IMR-90 (cell line): ENCODE data around the gene MAGI1. TPM values are rescaled to one million over a fixed set of nuclear protein-coding genes. Genes with fewer than 3 reads are reported as not detected.

Experiments used
- ATAC-seq: fragments of 200-7000 bp; cut with Tn5 transposase; 2 replicates; pipeline ENCODE4 v1.9.1; 2020; ENCODE audit warnings: low read depth, mild to moderate bottlenecking, moderate library complexity
- BruUV-seq: library from RNA; stranded (reverse); fragments of 400-500 nt; replicated peaks from 2 replicates; lab custom pipeline; 2021; lab: Mats Ljungman, UMichigan
- CTCF ChIA-PET: fragments of 300-600 bp; formaldehyde crosslinking; extraction: SDS; loops from one replicate; lab custom pipeline; 2021; ENCODE audit warnings: antibody characterized with exemption; lab: Yijun Ruan, JAX
- POLR2A ChIA-PET: fragments of 300-600 bp; sonication (Branson Sonifier 250); formaldehyde crosslinking; loops from one replicate; lab custom pipeline; 2022; ENCODE audit warnings: antibody characterized with exemption; ENCODE audit not compliant: unreplicated experiment; lab: Charles Lee
- DNase-seq: peaks from one replicate; pipeline ENCODE4 v3.0.0; 2013
- H2AFZ ChIP-seq: replicated peaks from 2 replicates; pipeline ENCODE3; 2013; ENCODE audit warnings: low read length, mild to moderate bottlenecking; ENCODE audit not compliant: poor library complexity
- H2AK5ac ChIP-seq: 2 replicates; pipeline ENCODE4 v1.6.1; 2013; ENCODE audit warnings: low read depth, low read length, inconsistent platforms
- H2AK9ac ChIP-seq: replicated peaks from 2 replicates; pipeline ENCODE3; 2013; ENCODE audit warnings: mild to moderate bottlenecking, low read depth, low read length, moderate library complexity; ENCODE audit not compliant: poor library complexity
- H2BK120ac ChIP-seq: 2 replicates; pipeline ENCODE4 v1.6.1; 2013; ENCODE audit warnings: low read depth, low read length, inconsistent platforms
- H2BK15ac ChIP-seq: 3 replicates; pipeline ENCODE4 v1.6.1; 2013; ENCODE audit warnings: low read depth, low read length, inconsistent platforms
- H2BK20ac ChIP-seq: 2 replicates; pipeline ENCODE4 v1.6.1; 2013; ENCODE audit warnings: low read depth, mild to moderate bottlenecking, inconsistent platforms, low read length, moderate library complexity
- H2BK5ac ChIP-seq: 2 replicates; pipeline ENCODE4 v1.6.1; 2013; ENCODE audit warnings: mild to moderate bottlenecking, low read depth, low read length, inconsistent platforms; ENCODE audit not compliant: poor library complexity, severe bottlenecking
- H3K14ac ChIP-seq: replicated peaks from 2 replicates; pipeline ENCODE4 v1.6.1; 2013; ENCODE audit warnings: low read depth, low read length, inconsistent platforms
- H3K18ac ChIP-seq: 2 replicates; pipeline ENCODE4 v1.6.1; 2013; ENCODE audit warnings: low read depth, low read length, control low read depth
- H3K23ac ChIP-seq: 2 replicates; pipeline ENCODE4 v1.6.1; 2013; ENCODE audit warnings: low read depth, low read length, inconsistent platforms
- H3K27ac ChIP-seq: 2 replicates; pipeline ENCODE4 v1.5.1; 2013; ENCODE audit warnings: mild to moderate bottlenecking, control low read depth, low read length; ENCODE audit not compliant: insufficient read depth
- H3K27me3 ChIP-seq: 2 replicates; pipeline ENCODE4 v1.6.1; 2013; ENCODE audit warnings: low read length; ENCODE audit not compliant: control insufficient read depth, insufficient read depth
- H3K36me3 ChIP-seq: 2 replicates; pipeline ENCODE4 v1.6.1; 2013; ENCODE audit warnings: low read length, mixed read lengths; ENCODE audit not compliant: control insufficient read depth, insufficient read depth
- H3K4ac ChIP-seq: 2 replicates; pipeline ENCODE4 v1.6.1; 2013; ENCODE audit warnings: low read depth, low read length, inconsistent platforms
- H3K4me1 ChIP-seq: 2 replicates; pipeline ENCODE4 v1.6.1; 2013; ENCODE audit warnings: low read length, mixed read lengths; ENCODE audit not compliant: control insufficient read depth, insufficient read depth
- H3K4me2 ChIP-seq: 2 replicates; pipeline ENCODE4 v1.6.1; 2013; ENCODE audit warnings: low read depth, mild to moderate bottlenecking, control low read depth, low read length, moderate library complexity
- H3K4me3 ChIP-seq: 2 replicates; pipeline ENCODE4 v1.5.1; 2013; ENCODE audit warnings: low read depth, mild to moderate bottlenecking, control low read depth, low read length, moderate library complexity; ENCODE audit not compliant: insufficient read depth
- H3K56ac ChIP-seq: 2 replicates; pipeline ENCODE4 v1.6.1; 2013; ENCODE audit warnings: low read length, inconsistent platforms; ENCODE audit not compliant: insufficient read depth; ENCODE audit errors: extremely low read depth
- H3K79me1 ChIP-seq, 2 experiments: 2 replicates each; pipeline ENCODE4 v1.6.1; 2013; ENCODE audit warnings: low read length in 2 of 2, inconsistent platforms in 1 of 2, low read depth in 1 of 2
- H3K9ac ChIP-seq: 2 replicates; pipeline ENCODE4 v1.6.1; 2013; ENCODE audit warnings: low read depth, low read length, control low read depth
- H3K9me1 ChIP-seq: 2 replicates; pipeline ENCODE4 v1.6.1; 2013; ENCODE audit warnings: low read length, inconsistent platforms; ENCODE audit not compliant: insufficient read depth
- H3K9me3 ChIP-seq: 2 replicates; pipeline ENCODE4 v1.6.1; 2013; ENCODE audit warnings: low read length; ENCODE audit not compliant: control insufficient read depth, insufficient read depth
- H4K20me1 ChIP-seq: 2 replicates; pipeline ENCODE4 v1.6.1; 2013; ENCODE audit warnings: low read length, inconsistent platforms; ENCODE audit not compliant: insufficient read depth
- H4K5ac ChIP-seq: 2 replicates; pipeline ENCODE4 v1.6.1; 2013; ENCODE audit warnings: mild to moderate bottlenecking, low read depth, low read length, control low read depth
- H4K8ac ChIP-seq, 2 experiments: 2 replicates each; pipeline ENCODE4 v1.6.1; 2013; ENCODE audit warnings: low read depth in 2 of 2, low read length in 2 of 2, control low read depth in 1 of 2, inconsistent platforms in 1 of 2
- H4K91ac ChIP-seq: 2 replicates; pipeline ENCODE4 v1.6.1; 2013; ENCODE audit warnings: low read depth, low read length, inconsistent platforms; ENCODE audit not compliant: insufficient read depth
- RAD21 ChIP-seq: IDR thresholded peaks from 2 replicates; pipeline ENCODE4 v1.6.1; 2012; ENCODE audit warnings: low read length, improper control_type of control experiment
- dilution Hi-C: fragments of 300-500 bp; cut with HindIII; formaldehyde crosslinking; loops from one replicate; pipeline ENCODE4 v1.14.3; 2018; ENCODE audit warnings: low sequenced_read_pairs; ENCODE audit not compliant: unreplicated experiment
- in situ Hi-C: fragments of 300-500 bp; cut with MboI; formaldehyde crosslinking; loops from 3 replicates; pipeline ENCODE4 v1.14.3; 2019; ENCODE audit warnings: low sequenced_read_pairs, inconsistent platforms, mixed read lengths
- intact Hi-C: fragments of 100-400 bp; cut with micrococcal nuclease; formaldehyde crosslinking; loops from 2 replicates; pipeline ENCODE4 v1.10.0; 2022
- polyA plus RNA-seq, 3 experiments: library from polyadenylated mRNA; depleted of rRNA; stranded (reverse); fragments of >200 nt; gene quantifications; 2 replicates each; pipeline ENCODE4 v1.2.3, GENCODE V29; 2012; ENCODE audit warnings: low replicate concordance in 1 of 3
- total RNA-seq: library from RNA; depleted of rRNA; stranded (reverse); fragments of >200 nt; gene quantifications from 2 replicates; pipeline ENCODE4 v1.2.3, GENCODE V29; 2012
- TF ChIP-seq, protein P1 (sequence below): fragments of 150-350 bp; IDR thresholded peaks from 2 replicates; pipeline ENCODE4 v1.6.1; 2016; ENCODE audit warnings: low read depth, mild to moderate bottlenecking, low read length, moderate library complexity, borderline replicate concordance

The MAGI1 gene
- total and polyA plus RNA-seq, 2 of the 4 experiments (the other 2 are of a cell fraction) = 14.5 to 24.2 TPM

DNA sequence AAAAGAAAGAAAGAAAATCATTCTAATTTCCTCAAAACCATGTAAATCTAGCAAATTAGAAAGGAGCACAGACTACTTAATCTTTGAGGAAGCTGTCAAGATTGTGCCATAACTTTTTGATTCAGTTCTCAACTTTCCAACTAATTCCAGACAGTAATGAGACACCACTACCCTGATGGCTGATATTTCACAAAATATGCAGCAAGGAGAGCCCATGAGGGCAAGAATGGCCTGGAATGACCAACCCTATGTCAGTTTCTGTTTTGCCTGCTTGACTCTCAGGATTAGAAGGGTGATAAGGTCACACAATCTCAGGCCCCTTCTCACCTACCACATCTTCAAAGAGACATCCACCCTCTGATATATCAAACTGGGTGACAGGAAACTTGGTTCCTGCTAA lies 134.7 kb downstream of the MAGI1 start:
- in situ Hi-C loops (no loop called here), intact Hi-C loops (no loop called here), dilution Hi-C loops (no loop called here)
- ATAC-seq (no peak), DNase-seq (no peak)
- no peaks in the 10 kb centered on the region for H3K36me3 ChIP-seq
- no peak overlapping the region for H2BK20ac ChIP-seq
- no peak overlapping the region for H2BK5ac ChIP-seq
- H4K8ac ChIP-seq = no peak overlapping the region
- H3K4me3 ChIP-seq = no peak overlapping the region
- peaks cover 4% of the 10 kb centered on the region; the same call in 1 of the 2 replicates for H3K9me1 ChIP-seq
- H3K79me1 ChIP-seq = peaks cover 17 to 42% of the 10 kb centered on the region in 2 experiments; a peak in 3 of 4 replicates
- H3K14ac ChIP-seq = no peak overlapping the region
- H3K23ac ChIP-seq = no peak overlapping the region
- no peak overlapping the region for H2AFZ ChIP-seq
- H3K18ac ChIP-seq = no peak overlapping the region
- no peak overlapping the region for H3K9ac ChIP-seq
- H2BK15ac ChIP-seq = no peak overlapping the region
- ChIA-PET POLR2A (no interaction called here), CTCF (interaction anchor here (0.5 kb wide), 1 partner anchor 203 kb away, joined by 3 read pairs; no protein-coding TSS in a partner anchor)
- H3K4me1 ChIP-seq = peaks cover 5% of the 10 kb centered on the region; the same call in 1 of the 2 replicates
- no peaks in the 10 kb centered on the region; the same call in 1 of the 2 replicates for H4K20me1 ChIP-seq
- no peaks in the 10 kb centered on the region for H3K9me3 ChIP-seq
- no peak overlapping the region for H3K4ac ChIP-seq
- no TSS peak for BruUV-seq
- H2BK120ac ChIP-seq = no peak overlapping the region
- H4K5ac ChIP-seq = no peak overlapping the region
- H2AK9ac ChIP-seq = no peak overlapping the region
- TF ChIP-seq, protein P1, sequence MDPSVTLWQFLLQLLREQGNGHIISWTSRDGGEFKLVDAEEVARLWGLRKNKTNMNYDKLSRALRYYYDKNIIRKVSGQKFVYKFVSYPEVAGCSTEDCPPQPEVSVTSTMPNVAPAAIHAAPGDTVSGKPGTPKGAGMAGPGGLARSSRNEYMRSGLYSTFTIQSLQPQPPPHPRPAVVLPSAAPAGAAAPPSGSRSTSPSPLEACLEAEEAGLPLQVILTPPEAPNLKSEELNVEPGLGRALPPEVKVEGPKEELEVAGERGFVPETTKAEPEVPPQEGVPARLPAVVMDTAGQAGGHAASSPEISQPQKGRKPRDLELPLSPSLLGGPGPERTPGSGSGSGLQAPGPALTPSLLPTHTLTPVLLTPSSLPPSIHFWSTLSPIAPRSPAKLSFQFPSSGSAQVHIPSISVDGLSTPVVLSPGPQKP = no peak
- TF ChIP-seq RAD21 = no peak
- no peak overlapping the region for H3K56ac ChIP-seq
- H3K4me2 ChIP-seq = no peak overlapping the region
- H3K27ac ChIP-seq = no peak overlapping the region
- H2AK5ac ChIP-seq = no peak overlapping the region
- no peaks in the 10 kb centered on the region for H3K27me3 ChIP-seq
- H4K91ac ChIP-seq = no peak overlapping the region
